Trophoblast cell (in vitro differentiated cells and primary cell): Measurements from ENCODE around the gene CACNA2D3.

Experiments
- DNase-seq, 2 donors: peaks; one replicate each; pipeline ENCODE4 v3.0.0-alpha.2; 2016
- H2AFZ ChIP-seq: 2 replicates; pipeline ENCODE4 v1.6.1; 2013; ENCODE audit warnings: low read length, moderate library complexity, mild to moderate bottlenecking; ENCODE audit not compliant: insufficient read depth, poor library complexity
- H2AK5ac ChIP-seq: 2 replicates; pipeline ENCODE4 v1.6.1; 2013; ENCODE audit warnings: mild to moderate bottlenecking, low read length
- H2BK120ac ChIP-seq: 2 replicates; pipeline ENCODE4 v1.6.1; 2013; ENCODE audit warnings: low read length, mild to moderate bottlenecking, moderate library complexity; ENCODE audit not compliant: insufficient read depth, poor library complexity
- H2BK12ac ChIP-seq: 2 replicates; pipeline ENCODE4 v1.6.1; 2013; ENCODE audit warnings: mild to moderate bottlenecking, low read length, moderate library complexity
- H2BK5ac ChIP-seq: 2 replicates; pipeline ENCODE4 v1.6.1; 2013; ENCODE audit warnings: low read length, low read depth, moderate library complexity, mild to moderate bottlenecking; ENCODE audit not compliant: poor library complexity
- H3K14ac ChIP-seq: 2 replicates; pipeline ENCODE4 v1.6.1; 2013; ENCODE audit warnings: mild to moderate bottlenecking, low read length
- H3K18ac ChIP-seq: 2 replicates; pipeline ENCODE4 v1.6.1; 2013; ENCODE audit warnings: mild to moderate bottlenecking, low read length
- H3K23ac ChIP-seq: 2 replicates; pipeline ENCODE4 v1.6.1; 2013; ENCODE audit warnings: low read length
- H3K27ac ChIP-seq: 2 replicates; pipeline ENCODE4 v1.5.1; 2013; ENCODE audit warnings: low read depth, mild to moderate bottlenecking, inconsistent platforms, low read length, moderate library complexity
- H3K27me3 ChIP-seq: 2 replicates; pipeline ENCODE4 v1.6.1; 2013; ENCODE audit warnings: inconsistent platforms, mild to moderate bottlenecking, low read length, moderate library complexity; ENCODE audit not compliant: insufficient read depth
- H3K36me3 ChIP-seq, 2 experiments: 1 replicate in 1 of 2; 2 replicates in 1 of 2; pipeline ENCODE4 v1.6.1; 2013; ENCODE audit warnings: low read length in 2 of 2, mild to moderate bottlenecking in 2 of 2, moderate library complexity in 1 of 2; ENCODE audit not compliant: insufficient read depth in 2 of 2, control insufficient read depth in 1 of 2
- H3K4ac ChIP-seq: 2 replicates; pipeline ENCODE4 v1.6.1; 2013; ENCODE audit warnings: low read depth, mild to moderate bottlenecking, low read length, moderate library complexity
- H3K4me1 ChIP-seq, 2 experiments: 1 replicate in 1 of 2; 2 replicates in 1 of 2; pipeline ENCODE4 v1.6.1; 2013; ENCODE audit warnings: low read length in 2 of 2, mild to moderate bottlenecking in 2 of 2, moderate library complexity in 1 of 2; ENCODE audit not compliant: insufficient read depth in 2 of 2, control insufficient read depth in 1 of 2
- H3K4me2 ChIP-seq: 2 replicates; pipeline ENCODE4 v1.6.1; 2013; ENCODE audit warnings: inconsistent platforms, mild to moderate bottlenecking, low read length, moderate library complexity
- H3K4me3 ChIP-seq: 2 replicates; pipeline ENCODE4 v1.5.1; 2013; ENCODE audit warnings: mild to moderate bottlenecking, low read depth, low read length, inconsistent platforms
- H3K79me1 ChIP-seq: one replicate; pipeline ENCODE4 v1.6.1; 2013; ENCODE audit warnings: low read length
- H3K79me2 ChIP-seq: 2 replicates; pipeline ENCODE4 v1.6.1; 2013; ENCODE audit warnings: low read length, mild to moderate bottlenecking; ENCODE audit not compliant: control insufficient read depth, insufficient read depth, poor library complexity
- H3K9ac ChIP-seq: 2 replicates; pipeline ENCODE4 v1.6.1; 2013; ENCODE audit warnings: mild to moderate bottlenecking, low read length
- H3K9me3 ChIP-seq: 2 replicates; pipeline ENCODE4 v1.6.1; 2013; ENCODE audit warnings: low read depth, mild to moderate bottlenecking, control low read depth, inconsistent platforms, low read length; ENCODE audit not compliant: insufficient read depth
- H4K12ac ChIP-seq: 2 replicates; pipeline ENCODE4 v1.6.1; 2013; ENCODE audit warnings: low read depth, mild to moderate bottlenecking, low read length, moderate library complexity
- H4K8ac ChIP-seq: 2 replicates; pipeline ENCODE4 v1.6.1; 2013; ENCODE audit warnings: low read depth, mild to moderate bottlenecking, low read length, moderate library complexity
- H4K91ac ChIP-seq: one replicate; pipeline ENCODE4 v1.6.1; 2013; ENCODE audit warnings: low read depth, mild to moderate bottlenecking, low read length, moderate library complexity
- WGBS: extraction: QIAGEN DNeasy Blood & Tissue Kit; methylation state at CpG from one replicate; pipeline ENCODE4 v1.1.7; 2013; ENCODE audit warnings: missing lambda C conversion rate; ENCODE audit not compliant: insufficient read length, insufficient coverage; ENCODE audit errors: extremely low coverage; 5-methylcytosine and 5-hydroxymethylcytosine counted together

CACNA2D3 gene

DNA sequence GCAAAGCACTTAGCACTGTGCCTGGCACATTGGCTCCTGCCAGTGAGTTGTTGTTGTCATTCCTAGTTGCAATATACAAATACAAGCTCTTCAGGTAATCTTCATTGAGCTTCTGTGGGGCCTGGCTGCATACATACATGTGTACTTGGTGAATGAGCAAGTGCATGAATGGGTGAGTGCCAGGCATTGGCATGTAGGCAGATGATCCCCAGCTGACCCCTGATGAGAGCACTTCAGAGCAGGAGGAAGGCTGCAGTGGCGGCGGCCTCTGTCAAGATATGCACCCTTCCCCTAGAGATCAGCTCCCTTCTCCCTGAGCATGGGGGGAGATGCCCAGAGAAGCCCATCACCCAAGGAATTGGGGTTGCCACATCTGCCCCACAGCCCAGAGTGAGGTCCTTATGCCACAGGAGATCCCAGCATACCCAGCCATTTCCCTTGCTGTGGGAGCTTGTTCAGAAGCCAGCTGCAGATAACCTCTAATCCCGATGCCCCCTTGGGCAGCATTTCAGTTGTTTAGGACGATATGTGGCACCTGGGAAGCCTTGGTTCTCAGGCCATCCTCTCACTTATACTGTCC lies 8.8 kb downstream of the CACNA2D3 start:
- H4K8ac ChIP-seq, result no peak overlapping the region
- no CpG with 5 or more reads among the region's 4 CpGs for WGBS
- H2BK120ac ChIP-seq, result no peak overlapping the region
- H3K4me1 ChIP-seq, result no peaks in the 10 kb centered on the region
- H3K14ac ChIP-seq, result no peak overlapping the region
- no peaks in the 10 kb centered on the region for H3K79me2 ChIP-seq
- no peak overlapping the region for H2BK5ac ChIP-seq
- no peak overlapping the region for H3K4me3 ChIP-seq
- H2AFZ ChIP-seq, result no peak overlapping the region
- DNase-seq, result no peak
- H3K36me3 ChIP-seq, result no peaks in the 10 kb centered on the region
- H2AK5ac ChIP-seq, result no peak overlapping the region
- no peaks in the 10 kb centered on the region for H3K27me3 ChIP-seq
- H3K9me3 ChIP-seq, result peaks cover 3% of the 10 kb centered on the region
- H3K4me2 ChIP-seq, result no peak overlapping the region
- no peak overlapping the region for H3K18ac ChIP-seq
- no peak overlapping the region for H2BK12ac ChIP-seq
- no peak overlapping the region for H4K12ac ChIP-seq
- no peak overlapping the region for H3K27ac ChIP-seq
- no peaks in the 10 kb centered on the region for H3K79me1 ChIP-seq
- no peak overlapping the region for H3K23ac ChIP-seq
- no peak overlapping the region for H3K9ac ChIP-seq
- H4K91ac ChIP-seq, result no peak overlapping the region
- no peak overlapping the region for H3K4ac ChIP-seq

GRCh38 chr3:54131890-54132289 lies 9.5 kb downstream of the CACNA2D3 start:
- Histone ChIP-seq H3K79me1 (no peaks in the 10 kb centered on the region), H3K27me3 (no peaks in the 10 kb centered on the region), H3K27ac (no peak overlapping the region), H4K91ac (no peak overlapping the region), H2AK5ac (no peak overlapping the region), H3K23ac (no peak overlapping the region), H2BK120ac (no peak overlapping the region), H3K4me3 (no peak overlapping the region), H4K12ac (no peak overlapping the region), H3K4ac (no peak overlapping the region), H3K18ac (no peak overlapping the region), H3K14ac (no peak overlapping the region), H3K4me2 (no peak overlapping the region), H3K79me2 (no peaks in the 10 kb centered on the region), H3K36me3 (no peaks in the 10 kb centered on the region), H3K4me1 (no peaks in the 10 kb centered on the region), H2AFZ (no peak overlapping the region), H3K9ac (no peak overlapping the region), H2BK5ac (no peak overlapping the region), H3K9me3 (peaks cover 3% of the 10 kb centered on the region), H4K8ac (no peak overlapping the region), H2BK12ac (no peak overlapping the region)
- no peak for DNase-seq
- WGBS, result no CpG with 5 or more reads among the region's 8 CpGs

DNA sequence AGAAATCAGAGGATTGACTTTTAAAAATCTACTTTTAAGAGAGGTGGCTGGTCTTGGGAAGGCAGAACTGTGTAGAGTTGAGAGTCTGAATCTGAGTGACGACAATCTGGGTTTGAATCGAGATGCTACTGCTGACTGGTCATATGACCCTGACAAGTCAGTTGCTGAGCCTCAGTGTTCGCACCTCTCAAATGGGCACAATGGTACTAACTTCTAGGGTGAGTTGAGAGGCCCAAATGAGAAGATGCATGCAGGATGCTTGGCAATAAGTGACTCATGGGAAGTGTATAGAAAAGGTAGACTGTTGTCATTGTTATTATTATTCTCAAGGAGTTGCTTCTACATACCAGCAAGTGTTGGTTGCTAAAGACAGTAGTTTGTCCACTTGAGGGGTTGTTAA lies 10.3 kb downstream of the CACNA2D3 start:
- Histone ChIP-seq H4K12ac (no peak overlapping the region), H3K9ac (no peak overlapping the region), H3K4ac (no peak overlapping the region), H2AFZ (no peak overlapping the region), H4K91ac (no peak overlapping the region), H3K79me2 (no peaks in the 10 kb centered on the region), H3K36me3 (no peaks in the 10 kb centered on the region), H3K23ac (no peak overlapping the region), H2BK12ac (no peak overlapping the region), H2BK5ac (no peak overlapping the region), H3K4me3 (no peak overlapping the region), H3K4me1 (no peaks in the 10 kb centered on the region), H3K9me3 (peaks cover 3% of the 10 kb centered on the region), H2AK5ac (no peak overlapping the region), H3K79me1 (no peaks in the 10 kb centered on the region), H3K14ac (no peak overlapping the region), H2BK120ac (no peak overlapping the region), H3K18ac (no peak overlapping the region), H3K27ac (no peak overlapping the region), H4K8ac (no peak overlapping the region), H3K4me2 (no peak overlapping the region), H3K27me3 (no peaks in the 10 kb centered on the region)
- no CpG with 5 or more reads among the region's 3 CpGs for WGBS
- no peak for DNase-seq

DNA sequence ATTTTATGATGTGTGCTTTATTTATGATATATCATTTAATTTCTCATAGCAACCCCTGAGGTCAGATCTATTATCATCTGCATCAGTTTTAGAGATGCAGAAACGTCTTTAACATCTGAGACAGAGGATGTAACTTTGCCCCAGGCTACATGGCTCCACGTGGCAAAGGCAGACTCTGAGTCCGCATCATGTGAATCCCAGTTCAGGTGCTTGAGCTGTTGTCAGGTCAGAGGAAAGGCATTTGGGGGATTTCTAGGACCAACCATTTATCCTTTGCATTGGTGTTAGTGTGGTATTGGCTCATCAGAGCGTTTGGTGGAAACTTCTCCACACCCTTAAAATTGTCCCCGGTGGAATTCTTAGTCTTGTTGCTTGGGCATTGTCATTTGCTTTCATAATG lies 10.8 kb downstream of the CACNA2D3 start:
- no peaks in the 10 kb centered on the region for H3K4me1 ChIP-seq
- H3K9me3 ChIP-seq, result peaks cover 4% of the 10 kb centered on the region
- H3K23ac ChIP-seq, result no peak overlapping the region
- H2AFZ ChIP-seq, result no peak overlapping the region
- H3K4me3 ChIP-seq, result no peak overlapping the region
- no peaks in the 10 kb centered on the region for H3K27me3 ChIP-seq
- H3K18ac ChIP-seq, result no peak overlapping the region
- H2BK5ac ChIP-seq, result no peak overlapping the region
- no peak overlapping the region for H3K27ac ChIP-seq
- no peak overlapping the region for H4K91ac ChIP-seq
- H2BK12ac ChIP-seq, result no peak overlapping the region
- H2AK5ac ChIP-seq, result no peak overlapping the region
- H3K14ac ChIP-seq, result no peak overlapping the region
- no peaks in the 10 kb centered on the region for H3K36me3 ChIP-seq
- no peak overlapping the region for H3K4ac ChIP-seq
- no CpG with 5 or more reads among the region's 5 CpGs for WGBS
- H2BK120ac ChIP-seq, result no peak overlapping the region
- H3K4me2 ChIP-seq, result no peak overlapping the region
- no peak overlapping the region for H3K9ac ChIP-seq
- DNase-seq, result peak in 1 of 2 donors; percentile 6
- H3K79me1 ChIP-seq, result no peaks in the 10 kb centered on the region
- no peak overlapping the region for H4K8ac ChIP-seq
- H3K79me2 ChIP-seq, result no peaks in the 10 kb centered on the region
- H4K12ac ChIP-seq, result no peak overlapping the region
